ENCODE results near the gene ADAMTS17. TPM values are rescaled to one million over a fixed set of nuclear protein-coding genes. Genes with fewer than 3 reads are reported as not detected.

Gene ADAMTS17
- total RNA-seq, 1 experiment from 2014 or later: 1.8 TPM

- no peak for TF ChIP-seq ZNF232 (CRISPR knock-in tag; IDR thresholded peaks at IDR 0.05)
- no peak for TF ChIP-seq CREB1 (CRISPR knock-in tag; IDR thresholded peaks at IDR 0.05)
- TF ChIP-seq OVOL2 (CRISPR knock-in tag; IDR thresholded peaks at IDR 0.05; ENCODE audit: borderline replicate concordance): no peak
- no peak for TF ChIP-seq TEAD4 (CRISPR knock-in tag; IDR thresholded peaks at IDR 0.05)
- no peak for TF ChIP-seq SMAD3 (CRISPR knock-in tag; IDR thresholded peaks at IDR 0.05; ENCODE audit: borderline replicate concordance)
- no peak overlapping the region for H3K27ac Mint-ChIP-seq
- no peak for ATAC-seq
- no peaks in the 10 kb centered on the region; the same call in 1 of the 2 replicates for H3K27me3 Mint-ChIP-seq (ENCODE audit: low read depth)
- no peak for DNase-seq (ENCODE audit: low spot score)
- H3K9me3 Mint-ChIP-seq: peaks cover 32% of the 10 kb centered on the region
- no peaks in the 10 kb centered on the region for H3K4me1 Mint-ChIP-seq
- no peak overlapping the region for H3K4me3 Mint-ChIP-seq
- CTCF ChIA-PET: no interaction called here
- POLR2A ChIA-PET: interaction anchor here (0.8 kb wide), 1 partner anchor 163 kb away, joined by 3 read pairs; no protein-coding TSS in a partner anchor
- peaks cover 23% of the 10 kb centered on the region for H3K36me3 Mint-ChIP-seq
These were observed 311.1 kb downstream of the ADAMTS17 start for GRCh38 chr15:100030586-100031229.

- Mint-ChIP-seq H3K27ac (no peak overlapping the region), H3K4me1 (no peaks in the 10 kb centered on the region), H3K4me3 (no peak overlapping the region), H3K27me3 (ENCODE audit: low read depth) (no peaks in the 10 kb centered on the region; the same call in 1 of the 2 replicates), H3K9me3 (peaks cover 32% of the 10 kb centered on the region), H3K36me3 (peaks cover 23% of the 10 kb centered on the region)
- no peak for DNase-seq (ENCODE audit: low spot score)
- ChIA-PET POLR2A (interaction anchor here (0.8 kb wide), 1 partner anchor 164 kb away, joined by 3 read pairs; no protein-coding TSS in a partner anchor), CTCF (no interaction called here)
- ATAC-seq: no peak
- TF ChIP-seq ZNF317 (CRISPR knock-in tag; IDR thresholded peaks at IDR 0.05; ENCODE audit: borderline replicate concordance, low read depth) (no peak), STAT6 (CRISPR knock-in tag; conservative IDR thresholded peaks at IDR 0.05; ENCODE audit: low read depth) (no peak), E2F4 (CRISPR knock-in tag; IDR thresholded peaks at IDR 0.05; ENCODE audit: borderline replicate concordance, low read depth) (no peak), FOXP1 (CRISPR knock-in tag; IDR thresholded peaks at IDR 0.05; ENCODE audit: borderline replicate concordance) (no peak), JUN (CRISPR knock-in tag; IDR thresholded peaks at IDR 0.05) (no peak), TEAD1 (CRISPR knock-in tag; IDR thresholded peaks at IDR 0.05) (no peak), SOX15 (CRISPR knock-in tag; IDR thresholded peaks at IDR 0.05) (no peak), ZNF416 (CRISPR knock-in tag; IDR thresholded peaks at IDR 0.05) (no peak), CTCF (IDR thresholded peaks at IDR 0.05) (no peak), ZNF425 (CRISPR knock-in tag; conservative IDR thresholded peaks at IDR 0.05) (no peak), ZNF512 (CRISPR knock-in tag; IDR thresholded peaks at IDR 0.05; ENCODE audit: borderline replicate concordance) (no peak), SMAD4 (CRISPR knock-in tag; IDR thresholded peaks at IDR 0.05) (no peak), MAX (CRISPR knock-in tag; IDR thresholded peaks at IDR 0.05) (no peak), ZBTB43 (CRISPR knock-in tag; IDR thresholded peaks at IDR 0.05) (no peak), SP1 (CRISPR knock-in tag; conservative IDR thresholded peaks at IDR 0.05) (no peak), ZNF671 (CRISPR knock-in tag; IDR thresholded peaks at IDR 0.05) (no peak), CREB1 (CRISPR knock-in tag; IDR thresholded peaks at IDR 0.05) (no peak)
These were observed 311.8 kb downstream of the ADAMTS17 start for GRCh38 chr15:100029868-100030479.
